Stimulated activated CD8-positive, alpha-beta memory T cell treated with anti-CD3 and anti-CD28 coated beads, Interleukin-15, amount 100 ng/mL, for 48 hours (primary cell): ENCODE measurements around the gene CDKN2B.

Experiments
- DNase-seq, 2 donors: peaks; one replicate each; pipeline ENCODE4 v3.0.0-alpha.2; 2020; ENCODE audit warnings: low read depth in 2 of 2

The CDKN2B gene

DNA sequence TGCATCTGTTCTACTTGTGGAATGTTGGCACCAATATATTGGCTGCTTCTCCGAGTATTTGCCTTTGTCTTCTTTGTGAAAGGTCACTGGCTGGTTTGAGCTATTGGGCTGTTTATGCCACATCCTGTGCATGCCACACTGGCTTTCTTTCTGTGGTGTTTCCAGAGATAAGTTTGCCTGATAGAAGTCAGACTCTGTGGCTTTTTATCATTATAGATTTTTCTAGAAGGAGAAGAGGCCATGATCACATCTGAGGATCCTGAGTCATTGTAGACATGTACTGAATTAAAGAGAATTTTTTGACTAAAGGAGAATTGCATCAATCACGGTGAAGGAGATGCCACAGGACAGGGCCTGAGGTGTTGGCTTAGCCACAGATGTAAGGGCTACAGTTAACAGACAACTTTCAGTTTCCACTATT lies 26.5 kb upstream of the CDKN2B start:
- DNase-seq: no peak

DNA sequence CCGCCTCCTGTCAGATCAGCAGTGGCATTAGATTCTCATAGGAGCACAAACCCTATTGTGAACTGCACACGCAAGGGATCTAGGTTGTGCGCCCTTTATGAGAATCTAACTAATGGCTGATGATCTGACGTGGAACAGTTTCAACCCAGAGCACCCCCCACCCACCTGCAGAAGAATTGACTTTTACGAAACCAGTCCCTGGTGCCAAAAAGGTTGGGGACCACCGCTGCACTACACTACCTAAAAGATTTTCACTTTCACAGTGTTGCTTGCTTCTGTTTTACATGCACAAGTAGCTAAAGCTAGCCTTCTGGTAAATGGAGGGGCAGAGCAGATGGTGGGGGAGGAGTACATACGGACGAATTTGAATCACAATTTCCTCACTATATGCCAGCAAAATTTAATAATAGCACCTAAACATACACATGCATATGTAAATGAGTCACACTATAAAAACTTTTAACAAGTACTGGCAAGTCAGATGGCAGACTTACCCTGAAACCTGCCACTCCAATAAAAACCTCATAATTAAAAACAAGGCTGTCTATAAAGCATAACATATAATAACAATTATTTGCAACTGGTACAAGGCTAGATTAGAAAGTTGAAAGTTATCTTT lies 24.0 kb upstream of the CDKN2B start:
- DNase-seq: no peak

DNA sequence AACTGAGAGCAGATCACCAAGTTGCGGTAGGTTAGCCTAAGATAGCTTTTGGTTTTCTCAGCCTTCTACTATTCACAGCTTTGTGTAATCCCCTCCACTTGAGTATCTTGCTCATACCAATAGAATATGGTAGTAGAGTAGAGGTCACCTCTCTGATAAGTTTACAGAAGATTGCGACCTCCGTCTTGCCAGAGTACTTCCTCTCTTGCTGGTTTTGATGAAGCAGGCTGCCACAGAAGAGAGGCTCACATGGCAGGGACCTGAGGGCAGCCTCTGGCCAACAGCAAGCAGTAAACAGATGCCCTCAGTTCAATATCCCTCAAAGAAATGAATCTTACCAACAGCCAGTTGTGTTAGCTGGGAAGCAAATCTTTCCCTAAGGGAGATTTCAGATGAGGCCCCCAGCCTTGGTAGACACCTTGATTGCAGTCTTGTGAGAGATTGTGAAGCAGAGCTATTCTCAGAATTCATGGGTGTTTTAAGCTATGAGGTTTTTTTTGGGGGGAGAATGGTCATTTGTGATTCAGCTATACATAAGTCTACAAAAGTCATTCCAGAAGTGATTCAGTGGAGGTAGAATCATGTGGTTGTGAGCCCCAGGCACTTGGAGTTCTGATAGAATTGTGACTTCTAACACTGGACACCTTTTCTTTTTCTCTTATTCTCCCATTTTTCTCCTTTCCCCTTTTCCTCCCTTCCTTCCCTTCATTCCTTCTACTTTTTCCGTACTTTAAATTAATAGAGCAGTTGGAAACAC lies 22.7 kb upstream of the CDKN2B start:
- DNase-seq: no peak

DNA sequence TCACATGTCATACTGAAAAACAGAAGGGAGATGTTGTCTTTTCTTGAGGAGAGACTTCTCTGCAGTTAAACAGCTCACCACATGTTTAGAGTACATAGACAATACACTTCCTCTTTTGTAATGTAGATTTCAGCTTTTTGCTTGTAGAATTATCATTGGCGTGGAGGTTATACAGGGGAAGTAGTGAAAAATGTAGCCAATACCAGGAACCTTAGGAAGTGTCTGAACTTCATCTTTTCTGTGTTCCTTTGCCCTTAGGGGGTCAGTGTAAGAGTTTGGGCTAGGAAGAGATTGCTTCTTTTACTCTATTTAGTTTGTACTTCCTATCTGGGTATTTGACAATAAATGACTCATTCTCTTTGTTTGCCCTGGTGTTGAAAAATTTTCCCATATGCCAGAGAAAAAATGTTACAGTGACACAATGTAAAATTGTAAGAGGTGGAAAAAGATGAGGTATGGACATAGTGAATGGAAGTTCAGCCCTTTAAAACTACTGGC lies 21.0 kb upstream of the CDKN2B start:
- DNase-seq: no peak

DNA sequence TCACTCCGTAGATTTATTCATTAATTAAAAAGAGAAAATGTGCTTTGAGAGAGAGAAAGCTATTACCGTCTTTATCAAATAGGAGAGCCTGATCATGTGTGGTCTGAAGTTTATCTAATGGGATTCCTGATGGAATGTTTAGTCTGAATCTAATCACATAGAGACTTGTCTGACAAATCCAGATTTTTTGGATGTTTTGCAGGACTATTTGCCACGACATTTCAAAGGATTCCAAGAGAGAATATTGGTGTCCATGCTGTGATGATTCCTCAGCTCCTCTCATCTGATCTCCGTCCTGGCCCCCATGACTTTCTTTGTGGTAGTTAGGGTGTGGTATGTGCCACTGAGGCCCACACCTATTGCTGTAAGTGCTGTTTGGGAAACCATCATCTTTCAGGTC lies 20.1 kb upstream of the CDKN2B start:
- DNase-seq: no peak

DNA sequence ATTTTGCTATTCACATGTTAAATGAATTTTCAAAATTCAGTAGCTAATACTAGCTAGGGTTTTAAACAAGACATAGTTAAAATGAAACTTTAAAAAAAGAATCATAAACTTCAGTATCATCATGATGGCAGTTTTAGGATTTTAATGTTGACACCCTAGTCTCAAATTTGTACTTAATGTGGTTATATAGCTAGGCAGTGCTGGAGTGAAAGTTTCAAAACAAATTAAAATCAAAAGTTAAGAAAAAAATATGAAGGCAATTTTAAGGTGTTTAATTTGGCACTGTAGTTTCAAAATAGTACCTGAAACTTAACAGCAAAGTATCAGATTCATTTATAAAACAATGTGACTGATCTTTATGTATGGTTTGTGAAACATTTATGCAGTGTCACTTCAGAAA lies 19.3 kb upstream of the CDKN2B start:
- DNase-seq: no peak

DNA sequence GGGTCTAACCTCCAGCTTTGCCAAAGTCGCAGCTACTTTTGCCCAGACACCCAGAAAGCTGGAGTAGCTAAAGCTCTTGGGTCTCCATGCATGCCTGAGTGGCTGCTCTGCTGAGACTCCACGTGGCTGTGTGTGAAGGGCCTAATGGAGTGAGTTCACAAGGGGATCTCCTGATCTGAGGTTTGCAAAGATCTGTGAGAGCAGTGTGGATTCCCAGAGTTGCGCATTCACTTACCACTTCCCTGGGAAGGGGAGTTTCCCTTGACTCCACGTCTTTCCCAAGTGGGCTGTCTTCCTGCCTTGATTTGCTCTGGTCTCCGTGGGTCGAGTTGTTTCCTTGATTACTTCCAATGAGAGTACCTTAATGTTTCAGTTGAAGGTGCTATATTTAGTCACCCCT lies 17.6 kb upstream of the CDKN2B start:
- DNase-seq: no peak

DNA sequence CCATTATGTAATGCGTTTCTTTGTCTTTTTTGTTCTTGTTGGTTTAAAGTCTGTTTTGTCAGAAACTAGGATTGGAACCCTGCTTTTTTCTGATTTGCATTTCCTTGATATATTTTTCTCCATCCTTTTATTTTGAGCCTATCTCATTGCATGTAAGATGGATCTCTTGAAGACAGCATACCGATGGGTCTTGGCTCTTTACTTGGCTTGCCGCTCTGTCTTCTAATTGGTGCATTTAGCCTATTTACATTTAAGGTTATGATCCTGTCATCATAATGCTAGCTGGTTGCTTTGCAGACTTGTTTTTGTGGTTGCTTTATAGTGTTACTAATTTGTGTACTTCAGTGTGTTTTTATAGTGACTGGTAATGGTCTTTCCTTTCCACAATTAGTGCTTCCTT lies 13.3 kb upstream of the CDKN2B start:
- no peak for DNase-seq

DNA sequence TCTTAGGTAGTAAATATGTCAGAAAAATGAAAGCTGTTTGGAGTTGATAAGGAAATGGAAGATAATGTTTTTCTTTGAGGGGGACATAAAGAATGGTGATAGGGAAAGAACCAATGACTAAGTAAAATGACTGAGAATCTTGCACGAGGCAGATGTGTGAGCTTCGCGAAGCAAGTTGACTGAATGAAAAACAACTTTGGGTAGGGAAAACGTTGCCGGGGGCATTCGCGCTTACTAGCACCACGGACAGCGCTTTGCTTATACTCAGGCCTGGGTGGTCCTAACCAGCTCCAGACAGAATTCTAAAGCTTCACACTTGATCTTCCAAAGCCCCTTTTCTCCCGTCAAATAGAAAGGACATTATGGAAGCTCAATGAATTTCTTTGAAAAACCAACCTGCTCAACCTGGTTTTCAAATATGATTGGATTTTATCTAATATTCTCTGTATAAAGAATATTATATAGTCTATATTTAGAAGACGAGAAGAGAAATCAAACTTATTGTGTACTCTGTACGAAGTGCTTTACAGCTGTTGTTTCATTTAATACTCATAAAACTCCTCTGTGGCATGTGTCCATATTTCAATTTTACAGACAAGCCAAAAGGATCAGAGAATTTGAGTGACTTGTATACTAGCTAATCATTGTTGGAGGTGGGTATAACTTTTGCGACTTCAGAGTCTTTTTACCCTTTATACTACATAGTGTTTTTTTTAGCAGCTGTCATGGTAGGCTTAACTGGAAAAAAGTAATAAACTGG lies 1.9 kb upstream of the CDKN2B start:
- DNase-seq: no peak

DNA sequence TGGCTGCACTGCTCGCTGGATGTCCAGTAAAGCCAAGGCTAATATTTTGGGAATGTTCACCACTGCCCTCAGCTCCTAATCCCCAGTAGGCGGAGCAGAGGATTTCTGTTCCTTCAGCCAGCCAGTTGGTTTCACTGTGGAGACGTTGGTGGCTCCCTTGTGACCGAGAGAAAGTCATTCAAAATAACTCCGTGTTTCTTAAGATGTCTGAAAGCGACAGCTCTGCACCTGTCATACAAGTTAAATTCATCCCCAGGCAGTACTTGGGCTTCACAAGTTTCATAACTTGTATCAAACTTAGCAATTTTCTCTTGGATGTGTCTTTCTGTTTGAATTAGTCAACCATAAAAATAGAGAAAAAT lies 382 bp upstream of the CDKN2B start:
- no peak for DNase-seq

DNA sequence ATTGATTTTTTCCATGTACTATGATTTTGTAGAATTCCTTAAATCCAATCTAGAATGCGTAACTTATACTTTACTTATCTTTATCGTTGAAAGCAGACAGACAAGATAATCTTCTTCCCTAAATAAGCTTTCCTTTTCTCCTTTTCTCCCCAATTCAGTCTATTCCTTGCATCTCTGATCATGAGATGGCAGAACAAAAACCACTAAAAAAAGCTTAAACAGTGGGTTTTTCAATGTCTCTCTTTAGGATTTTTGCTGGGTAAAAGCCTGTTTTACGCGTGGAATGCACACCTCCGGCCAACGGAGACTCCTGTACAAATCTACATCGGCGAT lies 755 bp downstream of the CDKN2B start:
- no peak for DNase-seq

DNA sequence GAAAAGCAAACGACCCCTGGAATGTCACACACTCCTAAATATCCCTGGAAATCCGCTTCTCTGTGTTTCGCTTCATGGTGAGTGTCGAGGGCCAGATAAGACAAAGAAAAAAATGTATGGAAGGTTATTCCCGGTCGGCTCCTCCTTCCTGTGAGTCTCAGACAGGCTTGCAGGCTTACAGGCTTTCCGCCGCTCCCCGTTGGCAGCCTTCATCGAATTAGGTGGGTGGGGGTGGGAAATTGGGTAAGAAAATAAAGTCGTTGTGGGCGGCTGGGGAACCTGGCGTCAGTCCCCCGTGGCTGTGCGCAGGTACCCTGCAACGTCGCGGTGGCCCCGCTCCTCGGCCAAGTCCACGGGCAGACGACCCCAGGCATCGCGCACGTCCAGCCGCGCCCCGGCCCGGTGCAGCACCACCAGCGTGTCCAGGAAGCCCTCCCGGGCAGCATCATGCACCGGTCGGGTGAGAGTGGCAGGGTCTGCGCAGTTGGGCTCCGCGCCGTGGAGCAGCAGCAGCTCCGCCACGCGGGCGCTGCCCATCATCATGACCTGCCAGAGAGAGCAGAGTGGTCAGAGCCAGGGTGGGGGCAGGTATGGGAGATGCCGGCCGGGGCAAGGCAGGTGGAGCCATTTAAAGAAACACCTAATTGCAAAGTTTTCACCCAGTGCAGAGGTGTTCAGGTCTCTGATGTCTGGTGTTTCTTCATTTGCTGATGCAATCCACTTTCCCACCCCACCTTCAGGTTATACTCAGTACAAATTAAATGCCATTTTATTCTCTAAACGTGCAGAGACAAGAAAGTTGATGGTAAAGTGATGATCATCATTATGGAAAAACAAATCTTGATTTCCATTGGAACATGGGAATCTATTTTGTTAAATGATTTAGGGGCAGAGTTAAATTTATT lies 3.2 kb downstream of the CDKN2B start:
- no peak for DNase-seq

DNA sequence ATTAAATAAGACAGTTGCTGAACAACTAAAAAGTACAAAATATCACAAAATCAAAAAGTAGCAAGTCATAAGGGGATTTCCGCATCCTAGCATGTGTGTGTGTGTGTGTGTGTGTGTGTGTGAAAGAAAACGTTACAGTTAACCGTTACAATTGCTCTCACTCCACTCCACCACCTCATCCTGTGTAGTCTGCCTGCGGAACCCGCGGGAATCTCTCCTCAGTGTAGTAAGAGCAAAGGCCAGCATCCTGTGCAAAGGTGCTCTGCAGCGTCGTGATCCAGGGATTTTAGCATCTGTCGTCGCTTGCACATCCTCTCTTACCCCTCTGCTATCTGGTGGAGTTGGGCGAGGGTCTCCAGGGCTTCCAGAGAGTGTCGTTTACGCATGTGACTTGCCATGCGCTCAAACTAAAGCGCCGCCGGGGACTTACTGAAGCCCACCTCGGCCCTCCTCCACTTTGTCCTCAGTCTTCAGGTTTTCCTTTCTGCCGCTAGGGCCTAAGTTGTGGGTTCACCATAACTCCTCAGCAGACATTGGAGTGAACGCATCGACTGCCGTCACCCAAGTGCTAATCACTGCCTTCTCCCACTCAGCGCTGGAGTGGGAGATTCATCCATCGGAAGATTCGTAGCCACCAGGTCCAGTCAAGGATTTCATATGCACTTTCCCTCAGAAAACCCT lies 3.9 kb downstream of the CDKN2B start:
- DNase-seq: no peak

DNA sequence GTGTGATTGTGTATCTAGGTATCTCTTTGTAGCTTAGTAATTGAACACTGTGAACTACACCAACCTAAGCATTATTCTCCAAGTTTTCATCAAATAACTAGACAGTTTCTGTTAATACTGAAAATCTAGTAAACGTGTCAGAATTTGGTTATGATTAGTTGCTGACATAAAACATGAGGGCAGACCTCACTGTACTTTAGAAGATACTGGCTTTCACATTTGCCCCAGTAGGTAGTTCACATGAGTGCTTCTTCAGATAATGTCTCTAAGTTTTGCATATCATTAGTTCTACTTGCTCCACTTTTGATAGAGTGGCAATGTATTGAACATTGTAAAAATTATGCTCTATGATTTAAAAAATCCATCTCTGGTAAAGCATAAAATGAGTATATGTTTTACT lies 7.1 kb downstream of the CDKN2B start:
- DNase-seq: no peak

DNA sequence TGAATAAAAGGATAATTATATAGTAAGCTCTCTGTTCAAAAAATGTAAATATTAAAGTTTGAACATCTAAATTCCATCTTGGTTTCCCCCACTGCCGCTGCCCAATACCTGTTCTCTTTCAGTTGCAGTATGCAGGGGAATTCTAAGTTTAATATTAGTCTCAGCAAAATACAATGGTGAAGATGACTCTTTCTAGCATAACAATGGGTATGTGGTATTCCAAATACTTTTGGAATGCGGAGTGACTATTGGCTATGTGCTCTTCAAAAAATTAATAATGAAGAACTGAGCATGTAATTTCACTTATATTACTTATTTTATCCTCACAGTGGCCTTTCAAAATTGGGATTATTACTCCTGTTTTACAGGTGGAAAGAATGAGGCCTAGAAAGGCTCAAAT lies 11.1 kb downstream of the CDKN2B start:
- DNase-seq: no peak

DNA sequence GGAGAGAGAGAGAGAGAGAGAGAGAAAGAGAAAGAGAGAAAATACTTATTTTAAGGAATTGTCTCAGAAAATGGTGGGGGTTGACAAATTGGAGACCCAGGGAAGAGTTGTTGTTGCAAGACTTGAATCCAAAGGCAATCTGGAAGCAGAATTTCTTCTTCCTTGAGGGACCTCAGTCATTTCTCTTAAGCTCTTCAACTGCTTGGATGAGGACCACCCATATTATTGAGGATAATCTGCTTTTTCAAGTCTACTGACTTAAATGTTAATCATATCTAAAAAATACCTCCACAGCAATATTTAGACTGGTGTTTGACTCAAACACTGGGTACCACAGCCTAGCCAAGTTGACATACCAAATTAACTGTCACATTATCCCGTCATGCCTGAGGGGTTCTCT lies 11.6 kb downstream of the CDKN2B start:
- DNase-seq: no peak

DNA sequence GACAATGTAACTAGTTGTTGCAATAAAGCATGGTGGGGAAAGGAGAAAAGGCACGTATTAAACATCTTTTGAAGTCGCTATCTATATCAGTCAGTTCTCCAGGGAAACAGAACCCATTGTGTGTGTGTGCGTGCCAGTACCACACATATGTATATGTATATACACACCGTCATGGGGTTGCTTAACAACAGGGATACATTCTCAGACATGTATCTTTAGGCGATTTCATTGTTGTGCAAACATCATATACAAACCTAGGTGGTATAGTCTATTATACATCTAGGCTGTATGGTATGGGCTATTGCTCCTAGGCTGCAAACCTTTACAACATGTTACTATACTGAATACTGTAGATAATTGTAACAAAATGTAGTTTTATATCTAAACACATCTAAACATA lies 12.2 kb downstream of the CDKN2B start:
- no peak for DNase-seq

DNA sequence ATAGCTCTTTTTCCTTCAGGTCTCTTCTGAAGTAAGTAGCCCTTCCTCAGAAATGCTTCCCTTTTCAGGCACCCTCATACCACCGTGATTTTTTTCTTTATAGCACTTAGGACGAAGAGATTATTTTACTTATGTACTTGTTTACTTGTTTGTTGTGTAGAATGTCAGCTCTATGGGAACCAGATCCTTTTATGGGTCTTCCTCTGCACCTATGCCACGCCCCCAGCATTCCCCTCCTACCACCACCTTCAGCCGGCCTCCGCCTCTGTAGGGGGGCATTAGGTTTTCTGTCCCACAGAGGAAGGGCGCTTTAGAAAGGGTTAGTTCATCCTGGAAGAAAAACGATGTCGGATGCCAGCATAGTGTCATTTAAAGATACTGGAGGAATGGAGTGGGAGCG lies 12.7 kb downstream of the CDKN2B start:
- DNase-seq: no peak

DNA sequence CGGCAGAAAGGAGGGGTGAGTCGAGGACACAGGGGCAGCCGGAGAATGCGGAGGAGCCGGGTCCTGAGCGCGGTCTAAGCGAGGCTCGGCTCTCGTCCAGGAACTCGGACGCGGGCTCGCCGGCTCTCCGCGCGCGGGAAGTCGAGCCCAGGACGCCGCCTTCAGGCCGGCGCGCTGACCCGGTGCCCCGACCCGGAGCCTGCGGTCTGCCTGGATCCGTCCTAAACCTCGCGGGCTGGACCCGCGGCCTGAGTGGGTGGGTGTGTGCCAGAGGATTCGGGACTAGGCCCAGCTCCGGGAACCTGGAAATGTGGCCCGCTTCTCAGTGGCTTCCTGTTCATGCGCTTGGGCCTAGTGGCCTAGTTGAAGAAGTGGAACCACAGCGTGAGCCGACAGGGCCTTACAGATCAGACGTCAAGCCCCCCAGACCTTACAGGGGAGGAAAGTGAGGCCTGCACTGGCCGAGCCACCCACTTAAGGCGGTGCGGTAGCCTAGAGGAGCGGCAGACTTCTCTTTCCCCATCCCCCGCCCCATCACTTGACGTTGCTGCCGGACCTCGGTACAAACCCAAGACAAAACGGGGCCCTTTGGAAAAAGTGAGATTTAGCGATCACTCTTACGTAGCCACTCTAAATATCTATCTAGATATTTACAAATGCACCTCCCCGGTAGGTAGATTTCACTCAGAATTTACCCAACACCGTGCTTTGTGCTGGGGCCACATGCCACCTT lies 13.3 kb downstream of the CDKN2B start:
- DNase-seq: no peak

DNA sequence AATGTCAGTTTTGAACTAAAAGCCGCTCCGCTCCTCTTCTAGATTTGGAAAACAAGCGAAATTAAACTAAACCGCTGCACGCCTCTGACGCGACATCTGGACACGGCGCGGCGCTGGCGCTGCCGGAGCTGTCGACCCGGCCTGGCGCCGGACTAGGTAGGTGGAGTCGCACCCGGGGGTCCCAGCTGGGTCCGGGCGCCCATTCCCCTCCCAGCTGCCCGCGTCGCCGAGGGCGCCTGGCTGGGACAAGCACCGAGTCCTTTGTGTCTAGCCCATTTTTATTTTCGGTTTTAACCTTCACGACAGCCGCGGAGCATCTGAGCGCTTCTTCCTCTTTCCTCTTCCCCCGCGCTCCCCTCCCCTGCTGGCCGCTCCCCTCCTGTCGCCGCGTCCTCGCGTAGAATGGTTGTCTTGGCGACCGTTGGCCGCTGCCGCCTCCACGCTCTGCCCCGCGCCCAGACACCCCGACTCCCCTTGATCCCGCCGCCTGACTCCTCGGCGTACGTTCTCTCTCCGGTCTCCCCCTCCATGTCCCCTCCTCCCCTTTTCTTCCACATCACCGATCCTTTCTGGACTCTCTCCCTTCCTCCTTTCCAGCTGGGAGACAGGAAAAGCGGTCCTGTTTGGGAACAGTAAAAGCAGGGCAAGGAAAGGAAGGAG lies 14.0 kb downstream of the CDKN2B start:
- peak; percentile 53 to 62 for DNase-seq
